HEK293T (cell line): ENCODE results near the gene EVA1C.
"Not testable (repeated sequence)": the region's sequence is repeated elsewhere in the genome, so short reads cannot be mapped to it uniquely, and the experiment has no call there.

Source experiments
- CTCF ChIA-PET: fragments of 350-600 bp; formaldehyde crosslinking; extraction: SDS; loops from one replicate; lab custom pipeline; 2021; ENCODE audit warnings: antibody characterized with exemption, inconsistent platforms; lab: Yijun Ruan, JAX
- POLR2A ChIA-PET: fragments of 350-600 bp; formaldehyde crosslinking; extraction: SDS; loops from one replicate; lab custom pipeline; 2020; ENCODE audit warnings: antibody characterized with exemption, inconsistent platforms; lab: Yijun Ruan, JAX
- DNase-seq: peaks from one replicate; pipeline ENCODE4 v3.0.0; 2012; ENCODE audit warnings: mixed read lengths; ENCODE audit errors: extremely low spot score
- ARNT ChIP-seq: fragments of 450-650 bp; IDR thresholded peaks from 2 replicates; pipeline ENCODE4 v1.6.1; 2017; ENCODE audit warnings: mild to moderate bottlenecking
- BHLHE40 ChIP-seq: fragments of 450-650 bp; IDR thresholded peaks from 2 replicates; pipeline ENCODE4 v1.6.1; 2016; ENCODE audit warnings: mild to moderate bottlenecking, moderate library complexity, borderline replicate concordance
- CTBP1 ChIP-seq: fragments of 450-650 bp; IDR thresholded peaks from 2 replicates; pipeline ENCODE4 v1.6.1; 2016; ENCODE audit warnings: borderline replicate concordance
- ELF4 ChIP-seq: fragments of 450-650 bp; IDR thresholded peaks from 2 replicates; pipeline ENCODE4 v1.6.1; 2017; ENCODE audit warnings: antibody characterized with exemption
- FOXA1 ChIP-seq: fragments of 450-650 bp; IDR thresholded peaks from 2 replicates; pipeline ENCODE4 v1.6.1; 2016; ENCODE audit warnings: mild to moderate bottlenecking
- FOXK2 ChIP-seq: fragments of 450-650 bp; IDR thresholded peaks from 2 replicates; pipeline ENCODE4 v1.6.1; 2016; ENCODE audit warnings: mild to moderate bottlenecking
- FOXM1 ChIP-seq: fragments of 450-650 bp; IDR thresholded peaks from 2 replicates; pipeline ENCODE4 v1.6.1; 2017; ENCODE audit warnings: mild to moderate bottlenecking, borderline replicate concordance
- HDGF ChIP-seq: fragments of 450-650 bp; IDR thresholded peaks from 2 replicates; pipeline ENCODE4 v1.6.1; 2017; ENCODE audit warnings: antibody characterized with exemption, borderline replicate concordance
- L3MBTL2 ChIP-seq: fragments of 450-650 bp; conservative IDR thresholded peaks from 2 replicates; pipeline ENCODE4 v1.6.1; 2016; ENCODE audit warnings: mild to moderate bottlenecking
- LEF1 ChIP-seq: fragments of 450-650 bp; IDR thresholded peaks from 2 replicates; pipeline ENCODE4 v1.6.1; 2017; ENCODE audit warnings: mild to moderate bottlenecking, borderline replicate concordance
- NFRKB ChIP-seq: fragments of 450-650 bp; IDR thresholded peaks from 2 replicates; pipeline ENCODE4 v1.6.1; 2016; ENCODE audit warnings: mild to moderate bottlenecking, moderate library complexity
- PKNOX1 ChIP-seq: fragments of 450-650 bp; IDR thresholded peaks from 2 replicates; pipeline ENCODE4 v1.6.1; 2016
- SP1 ChIP-seq: fragments of 450-650 bp; IDR thresholded peaks from 2 replicates; pipeline ENCODE4 v1.6.1; 2017
- SUZ12 ChIP-seq: fragments of 450-650 bp; IDR thresholded peaks from 2 replicates; pipeline ENCODE4 v1.6.1; 2016; ENCODE audit warnings: mild to moderate bottlenecking
- TARDBP ChIP-seq: fragments of 450-650 bp; IDR thresholded peaks from 2 replicates; pipeline ENCODE4 v1.6.1; 2016
- ZNF384 ChIP-seq: fragments of 450-650 bp; IDR thresholded peaks from 2 replicates; pipeline ENCODE4 v1.6.1; 2016

EVA1C gene

GRCh38 chr21:32496568-32496967 lies 84.1 kb downstream of the EVA1C start:
- TF ChIP-seq ELF4, result no peak
- TF ChIP-seq SP1, result no peak
- TF ChIP-seq ARNT, result no peak
- no peak for TF ChIP-seq NFRKB
- no peak for TF ChIP-seq ZNF384
- no peak for TF ChIP-seq SUZ12
- no peak for TF ChIP-seq BHLHE40
- TF ChIP-seq L3MBTL2, result no peak
- TF ChIP-seq FOXA1, result no peak
- no peak for TF ChIP-seq FOXK2
- TF ChIP-seq CTBP1, result no peak
- no peak for TF ChIP-seq LEF1
- TF ChIP-seq TARDBP, result no peak
- TF ChIP-seq PKNOX1, result no peak
- no peak for TF ChIP-seq FOXM1
- ChIA-PET CTCF (no interaction called here), POLR2A (no interaction called here)
- no peak for DNase-seq

GRCh38 chr21:32499249-32500055 lies 86.9 kb downstream of the EVA1C start:
- CTCF ChIA-PET, result no interaction called here
- TF ChIP-seq FOXA1 (no peak), SP1 (no peak), ELF4 (no peak), ZNF384 (no peak), PKNOX1 (no peak), FOXK2 (no peak), CTBP1 (no peak), BHLHE40 (no peak), LEF1 (no peak), NFRKB (no peak), L3MBTL2 (no peak), TARDBP (no peak), SUZ12 (no peak), FOXM1 (no peak), HDGF (no peak), ARNT (no peak)
- POLR2A ChIA-PET, result no interaction called here
- DNase-seq, result no peak

GRCh38 chr21:32503641-32504040 lies 91.1 kb downstream of the EVA1C start:
- POLR2A ChIA-PET, CTCF ChIA-PET, DNase-seq: not testable (repeated sequence)

GRCh38 chr21:32505767-32506166 lies 93.3 kb downstream of the EVA1C start:
- CTCF ChIA-PET, DNase-seq, POLR2A ChIA-PET: not testable (repeated sequence)

- POLR2A ChIA-PET, DNase-seq, CTCF ChIA-PET: not testable (repeated sequence)
Observed at GRCh38 chr21:32506411-32506965, 94.0 kb downstream of the EVA1C start.

GRCh38 chr21:32507342-32507919 lies 94.9 kb downstream of the EVA1C start:
- TF ChIP-seq CTBP1 (no peak), TARDBP (peak; percentile 49; the same call in 1 of the 2 replicates)
- ChIA-PET POLR2A (no interaction called here), CTCF (no interaction called here)
- no peak for DNase-seq

- DNase-seq, CTCF ChIA-PET, POLR2A ChIA-PET: not testable (repeated sequence)
Observed at GRCh38 chr21:32508036-32508435, 95.5 kb downstream of the EVA1C start.

- TF ChIP-seq SUZ12 (no peak), CTBP1 (no peak), L3MBTL2 (no peak), LEF1 (no peak), TARDBP (no peak), ZNF384 (no peak), NFRKB (no peak), FOXA1 (no peak), SP1 (no peak), ARNT (no peak), BHLHE40 (no peak), ELF4 (no peak), FOXM1 (no peak), FOXK2 (no peak), PKNOX1 (no peak), HDGF (no peak)
Observed at GRCh38 chr21:32508558-32508957, 96.1 kb downstream of the EVA1C start.

GRCh38 chr21:32508975-32509374 lies 96.5 kb downstream of the EVA1C start:
- POLR2A ChIA-PET, DNase-seq, CTCF ChIA-PET: not testable (repeated sequence)

More at GRCh38 chr21:32508558-32508957, 96.1 kb downstream of the EVA1C start:
- no peak for DNase-seq
- POLR2A ChIA-PET, result no interaction called here
- CTCF ChIA-PET, result no interaction called here
